ENCODE results near the gene LRRC37B. TPM values are rescaled to one million over a fixed set of nuclear protein-coding genes. Genes with fewer than 3 reads are reported as not detected.
"Not testable (repeated sequence)": the region's sequence is repeated elsewhere in the genome, so short reads cannot be mapped to it uniquely, and the experiment has no call there.

The LRRC37B gene
- total RNA-seq, 1 experiment from 2014 or later, result 12.9 TPM

DNA sequence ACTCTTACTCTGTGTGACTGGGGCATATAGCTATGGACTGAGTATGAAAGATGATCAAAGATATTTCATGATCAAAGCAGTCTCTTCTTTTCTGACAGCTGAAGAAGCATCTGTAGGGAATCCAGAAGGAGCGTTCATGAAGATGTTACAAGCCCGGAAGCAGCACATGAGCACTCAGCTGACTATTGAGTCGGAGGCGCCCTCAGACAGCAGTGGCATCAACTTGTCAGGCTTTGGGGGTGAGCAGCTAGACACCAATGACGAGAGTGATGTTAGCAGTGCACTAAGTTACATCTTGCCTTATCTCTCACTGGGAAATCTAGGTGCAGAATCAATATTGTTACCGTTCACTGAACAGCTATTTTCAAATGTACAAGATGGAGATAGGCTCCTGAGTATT is 40.5 kb downstream of the LRRC37B start:
- intact Hi-C loops (cut with micrococcal nuclease; ENCODE audit: unreplicated experiment); DNase-seq; H3K27ac Mint-ChIP-seq (ENCODE audit: unreplicated experiment); H3K9me3 Mint-ChIP-seq (ENCODE audit: low read depth, unreplicated experiment); CTCF ChIA-PET; H3K4me1 Mint-ChIP-seq (ENCODE audit: low read depth, unreplicated experiment); BruUV-seq (replicated peaks); H3K36me3 Mint-ChIP-seq (ENCODE audit: insufficient read depth, unreplicated experiment); H3K27me3 Mint-ChIP-seq (ENCODE audit: unreplicated experiment); H3K4me3 Mint-ChIP-seq (ENCODE audit: low read depth, unreplicated experiment): not testable (repeated sequence)

DNA sequence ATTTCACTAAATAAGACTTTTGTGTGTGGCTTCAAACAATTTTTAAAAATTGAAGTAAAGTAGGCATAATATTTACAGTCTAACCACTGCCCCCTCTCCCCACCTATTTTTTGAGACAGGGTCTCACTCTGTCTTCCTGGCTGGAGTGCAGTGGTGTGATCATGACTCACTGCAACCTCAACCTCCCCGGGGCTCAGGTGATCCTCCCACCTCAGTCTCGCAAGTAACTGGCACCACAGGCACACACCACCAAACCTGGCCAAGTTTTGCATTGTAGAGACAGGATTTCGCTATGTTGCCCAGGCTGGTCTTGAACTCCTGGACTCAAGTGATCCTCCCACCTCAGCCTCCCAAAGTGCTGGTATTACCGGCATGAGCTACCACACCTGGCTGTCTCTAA is 47.8 kb downstream of the LRRC37B start:
- DNase-seq; H3K36me3 Mint-ChIP-seq (ENCODE audit: insufficient read depth, unreplicated experiment); H3K27ac Mint-ChIP-seq (ENCODE audit: unreplicated experiment); H3K9me3 Mint-ChIP-seq (ENCODE audit: low read depth, unreplicated experiment); H3K4me3 Mint-ChIP-seq (ENCODE audit: low read depth, unreplicated experiment); CTCF ChIA-PET; intact Hi-C loops (cut with micrococcal nuclease; ENCODE audit: unreplicated experiment); BruUV-seq (replicated peaks); H3K4me1 Mint-ChIP-seq (ENCODE audit: low read depth, unreplicated experiment); H3K27me3 Mint-ChIP-seq (ENCODE audit: unreplicated experiment): not testable (repeated sequence)

- H3K36me3 Mint-ChIP-seq (ENCODE audit: insufficient read depth, unreplicated experiment); CTCF ChIA-PET; intact Hi-C loops (cut with micrococcal nuclease; ENCODE audit: unreplicated experiment); H3K9me3 Mint-ChIP-seq (ENCODE audit: low read depth, unreplicated experiment); DNase-seq; H3K4me3 Mint-ChIP-seq (ENCODE audit: low read depth, unreplicated experiment); H3K27ac Mint-ChIP-seq (ENCODE audit: unreplicated experiment); H3K4me1 Mint-ChIP-seq (ENCODE audit: low read depth, unreplicated experiment); BruUV-seq (replicated peaks); H3K27me3 Mint-ChIP-seq (ENCODE audit: unreplicated experiment): not testable (repeated sequence)
These were observed 48.2 kb downstream of the LRRC37B start for GRCh38 chr17:32055425-32055824.

DNA sequence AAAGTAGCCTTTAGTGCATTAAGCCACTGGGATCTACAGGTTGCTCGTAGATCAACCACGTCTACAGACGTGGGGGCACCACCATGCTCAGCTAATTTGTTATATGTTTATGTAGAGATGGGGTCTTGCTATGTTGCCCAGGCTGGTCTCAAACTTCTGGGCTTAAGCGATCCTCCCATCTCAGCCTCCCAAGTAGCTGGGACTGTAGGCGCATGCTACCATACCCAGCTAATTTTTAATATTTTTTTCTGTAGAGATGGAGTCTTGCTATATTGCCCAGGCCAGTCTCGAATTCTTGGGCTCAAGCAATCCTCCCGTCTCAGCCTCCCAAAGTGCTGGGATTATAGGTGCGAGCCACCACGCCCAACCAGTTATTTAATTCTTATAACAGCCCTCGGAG is 49.3 kb downstream of the LRRC37B start:
- H3K36me3 Mint-ChIP-seq (ENCODE audit: insufficient read depth, unreplicated experiment); H3K27me3 Mint-ChIP-seq (ENCODE audit: unreplicated experiment); intact Hi-C loops (cut with micrococcal nuclease; ENCODE audit: unreplicated experiment); CTCF ChIA-PET; DNase-seq; H3K4me3 Mint-ChIP-seq (ENCODE audit: low read depth, unreplicated experiment); H3K27ac Mint-ChIP-seq (ENCODE audit: unreplicated experiment); BruUV-seq (replicated peaks); H3K9me3 Mint-ChIP-seq (ENCODE audit: low read depth, unreplicated experiment); H3K4me1 Mint-ChIP-seq (ENCODE audit: low read depth, unreplicated experiment): not testable (repeated sequence)

GRCh38 chr17:32057460-32058105 is 50.4 kb downstream of the LRRC37B start:
- H3K4me1 Mint-ChIP-seq (ENCODE audit: low read depth, unreplicated experiment); H3K9me3 Mint-ChIP-seq (ENCODE audit: low read depth, unreplicated experiment); BruUV-seq (replicated peaks); DNase-seq; H3K27me3 Mint-ChIP-seq (ENCODE audit: unreplicated experiment); intact Hi-C loops (cut with micrococcal nuclease; ENCODE audit: unreplicated experiment); H3K27ac Mint-ChIP-seq (ENCODE audit: unreplicated experiment); CTCF ChIA-PET; H3K4me3 Mint-ChIP-seq (ENCODE audit: low read depth, unreplicated experiment); H3K36me3 Mint-ChIP-seq (ENCODE audit: insufficient read depth, unreplicated experiment): not testable (repeated sequence)

DNA sequence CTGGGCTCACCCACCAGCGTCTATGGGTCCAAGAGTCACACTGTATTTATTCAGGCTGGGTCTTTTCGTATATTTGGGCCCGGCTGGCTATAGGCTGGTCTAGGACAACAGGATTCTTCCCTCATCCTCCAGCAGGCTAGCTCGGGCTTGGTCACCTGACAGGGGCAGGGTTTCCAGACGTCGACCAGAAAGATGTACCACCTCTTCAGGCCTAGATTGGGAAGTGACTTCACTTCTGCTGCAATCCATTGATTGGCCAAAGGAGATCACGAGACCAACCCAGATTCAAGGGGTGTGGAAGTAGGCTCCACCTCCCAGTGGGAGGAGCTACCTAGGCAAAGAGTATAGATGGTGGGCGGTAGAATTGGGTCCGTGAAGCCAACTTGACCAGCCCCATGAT is 53.5 kb downstream of the LRRC37B start:
- H3K27ac Mint-ChIP-seq (ENCODE audit: unreplicated experiment); H3K4me1 Mint-ChIP-seq (ENCODE audit: low read depth, unreplicated experiment); H3K4me3 Mint-ChIP-seq (ENCODE audit: low read depth, unreplicated experiment); intact Hi-C loops (cut with micrococcal nuclease; ENCODE audit: unreplicated experiment); H3K27me3 Mint-ChIP-seq (ENCODE audit: unreplicated experiment); DNase-seq; BruUV-seq (replicated peaks); H3K9me3 Mint-ChIP-seq (ENCODE audit: low read depth, unreplicated experiment); H3K36me3 Mint-ChIP-seq (ENCODE audit: insufficient read depth, unreplicated experiment); CTCF ChIA-PET: not testable (repeated sequence)

- H3K4me1 Mint-ChIP-seq (ENCODE audit: low read depth, unreplicated experiment); intact Hi-C loops (cut with micrococcal nuclease; ENCODE audit: unreplicated experiment); H3K9me3 Mint-ChIP-seq (ENCODE audit: low read depth, unreplicated experiment); BruUV-seq (replicated peaks); H3K4me3 Mint-ChIP-seq (ENCODE audit: low read depth, unreplicated experiment); H3K27me3 Mint-ChIP-seq (ENCODE audit: unreplicated experiment); H3K36me3 Mint-ChIP-seq (ENCODE audit: insufficient read depth, unreplicated experiment); H3K27ac Mint-ChIP-seq (ENCODE audit: unreplicated experiment); DNase-seq; CTCF ChIA-PET: not testable (repeated sequence)
These were observed 54.7 kb downstream of the LRRC37B start for GRCh38 chr17:32061840-32062239.

- CTCF ChIA-PET; H3K27ac Mint-ChIP-seq (ENCODE audit: unreplicated experiment); H3K9me3 Mint-ChIP-seq (ENCODE audit: low read depth, unreplicated experiment); H3K4me3 Mint-ChIP-seq (ENCODE audit: low read depth, unreplicated experiment); BruUV-seq (replicated peaks); intact Hi-C loops (cut with micrococcal nuclease; ENCODE audit: unreplicated experiment); H3K27me3 Mint-ChIP-seq (ENCODE audit: unreplicated experiment); H3K4me1 Mint-ChIP-seq (ENCODE audit: low read depth, unreplicated experiment); H3K36me3 Mint-ChIP-seq (ENCODE audit: insufficient read depth, unreplicated experiment); DNase-seq: not testable (repeated sequence)
These were observed 56.9 kb downstream of the LRRC37B start for GRCh38 chr17:32064091-32064490.

GRCh38 chr17:32066123-32066680 is 59.0 kb downstream of the LRRC37B start:
- H3K4me3 Mint-ChIP-seq (ENCODE audit: low read depth, unreplicated experiment); DNase-seq; H3K4me1 Mint-ChIP-seq (ENCODE audit: low read depth, unreplicated experiment); H3K36me3 Mint-ChIP-seq (ENCODE audit: insufficient read depth, unreplicated experiment); H3K27ac Mint-ChIP-seq (ENCODE audit: unreplicated experiment); H3K9me3 Mint-ChIP-seq (ENCODE audit: low read depth, unreplicated experiment); intact Hi-C loops (cut with micrococcal nuclease; ENCODE audit: unreplicated experiment); H3K27me3 Mint-ChIP-seq (ENCODE audit: unreplicated experiment); BruUV-seq (replicated peaks); CTCF ChIA-PET: not testable (repeated sequence)
